ENCODE data around the gene CBLL1. TPM values are rescaled to one million over a fixed set of nuclear protein-coding genes. Genes with fewer than 3 reads are reported as not detected.

CBLL1 gene
- polyA plus RNA-seq, 1 donor from 2014 or later: 10.2 TPM

- Histone ChIP-seq H3K9ac (ENCODE audit: low read length) (no peak overlapping the region), H3K79me2 (replicated peaks; ENCODE audit: insufficient read depth, low read length) (no peaks in the 10 kb centered on the region), H3K36me3 (ENCODE audit: insufficient read depth, low read length) (no peaks in the 10 kb centered on the region), H2AFZ (ENCODE audit: low read depth, low read length) (no peak overlapping the region), H3K27ac (ENCODE audit: low read length) (no peak overlapping the region), H3K4me3 (ENCODE audit: low read length) (no peak overlapping the region), H3F3A (ENCODE audit: insufficient read depth, low read length, poor library complexity, severe bottlenecking) (no peaks in the 10 kb centered on the region), H3K4me2 (ENCODE audit: low read length) (no peak overlapping the region), H3K27me3 (ENCODE audit: insufficient read depth, low read depth, low read length) (no peaks in the 10 kb centered on the region), H3K9me3 (ENCODE audit: low read length) (no peaks in the 10 kb centered on the region), H3K9me2 (ENCODE audit: insufficient read depth, low read length) (no peaks in the 10 kb centered on the region), H4K20me1 (ENCODE audit: insufficient read depth) (no peaks in the 10 kb centered on the region)
- TF ChIP-seq RAD21 (conservative IDR thresholded peaks at IDR 0.05) (no peak), EZH2 (IDR thresholded peaks at IDR 0.05; ENCODE audit: borderline replicate concordance, insufficient read depth, low read length, poor library complexity, severe bottlenecking) (no peak), EP300 (conservative IDR thresholded peaks at IDR 0.05; ENCODE audit: poor library complexity, severe bottlenecking) (no peak), SMC3 (conservative IDR thresholded peaks at IDR 0.05; ENCODE audit: poor library complexity) (no peak), MXI1 (conservative IDR thresholded peaks at IDR 0.05; ENCODE audit: poor library complexity, severe bottlenecking) (no peak), TAF1 (IDR thresholded peaks at IDR 0.05; ENCODE audit: low read depth) (no peak), POLR2AphosphoS5 (IDR thresholded peaks at IDR 0.05) (no peak), REST (IDR thresholded peaks at IDR 0.05; ENCODE audit: borderline replicate concordance) (no peak), CTCF (IDR thresholded peaks at IDR 0.05; ENCODE audit: poor library complexity, severe bottlenecking) (no peak)
Observed at GRCh38 chr7:107779647-107780099, 35.7 kb downstream of the CBLL1 start.

- no peaks in the 10 kb centered on the region for H3K27me3 ChIP-seq (ENCODE audit: insufficient read depth, low read depth, low read length)
- no peaks in the 10 kb centered on the region for H3K9me3 ChIP-seq (ENCODE audit: low read length)
- no peak overlapping the region for H3K4me2 ChIP-seq (ENCODE audit: low read length)
- no peak overlapping the region for H3K4me3 ChIP-seq (ENCODE audit: low read length)
- TF ChIP-seq EP300 (conservative IDR thresholded peaks at IDR 0.05; ENCODE audit: poor library complexity, severe bottlenecking): no peak
- H3K79me2 ChIP-seq (replicated peaks; ENCODE audit: insufficient read depth, low read length): no peaks in the 10 kb centered on the region
- no peaks in the 10 kb centered on the region for H3K36me3 ChIP-seq (ENCODE audit: insufficient read depth, low read length)
- H3F3A ChIP-seq (ENCODE audit: insufficient read depth, low read length, poor library complexity, severe bottlenecking): no peaks in the 10 kb centered on the region
- H2AFZ ChIP-seq (ENCODE audit: low read depth, low read length): no peak overlapping the region
- H4K20me1 ChIP-seq (ENCODE audit: insufficient read depth): no peaks in the 10 kb centered on the region
- H3K9ac ChIP-seq (ENCODE audit: low read length): no peak overlapping the region
- H3K27ac ChIP-seq (ENCODE audit: low read length): no peak overlapping the region
- no peaks in the 10 kb centered on the region for H3K9me2 ChIP-seq (ENCODE audit: insufficient read depth, low read length)
Observed at GRCh38 chr7:107782374-107782773, 38.4 kb downstream of the CBLL1 start.

GRCh38 chr7:107783648-107784047 is 39.7 kb downstream of the CBLL1 start:
- Histone ChIP-seq H3K4me2 (ENCODE audit: low read length) (no peak overlapping the region), H3K27me3 (ENCODE audit: insufficient read depth, low read depth, low read length) (no peaks in the 10 kb centered on the region), H3K9me2 (ENCODE audit: insufficient read depth, low read length) (no peaks in the 10 kb centered on the region), H3K9me3 (ENCODE audit: low read length) (no peaks in the 10 kb centered on the region), H2AFZ (ENCODE audit: low read depth, low read length) (no peak overlapping the region), H3K27ac (ENCODE audit: low read length) (no peak overlapping the region), H3K36me3 (ENCODE audit: insufficient read depth, low read length) (no peaks in the 10 kb centered on the region), H3K79me2 (replicated peaks; ENCODE audit: insufficient read depth, low read length) (no peaks in the 10 kb centered on the region), H3K4me3 (ENCODE audit: low read length) (no peak overlapping the region), H3K9ac (ENCODE audit: low read length) (no peak overlapping the region), H4K20me1 (ENCODE audit: insufficient read depth) (no peaks in the 10 kb centered on the region), H3F3A (ENCODE audit: insufficient read depth, low read length, poor library complexity, severe bottlenecking) (no peaks in the 10 kb centered on the region)
- TF ChIP-seq TAF1 (IDR thresholded peaks at IDR 0.05; ENCODE audit: low read depth) (no peak), EP300 (conservative IDR thresholded peaks at IDR 0.05; ENCODE audit: poor library complexity, severe bottlenecking) (no peak), REST (IDR thresholded peaks at IDR 0.05; ENCODE audit: borderline replicate concordance) (no peak), MXI1 (conservative IDR thresholded peaks at IDR 0.05; ENCODE audit: poor library complexity, severe bottlenecking) (no peak)
